ENCODE results near the gene LKAAEAR1. TPM values are rescaled to one million over a fixed set of nuclear protein-coding genes. Genes with fewer than 3 reads are reported as not detected.
A peak's percentile ranks its signal among the peaks of the same experiment; 100 is the strongest.

LKAAEAR1 gene
- total and polyA plus RNA-seq, 2 of the 13 experiments (the other 11 are each of a cell fraction or from before 2014, with no cell fraction given) = not detected

DNA sequence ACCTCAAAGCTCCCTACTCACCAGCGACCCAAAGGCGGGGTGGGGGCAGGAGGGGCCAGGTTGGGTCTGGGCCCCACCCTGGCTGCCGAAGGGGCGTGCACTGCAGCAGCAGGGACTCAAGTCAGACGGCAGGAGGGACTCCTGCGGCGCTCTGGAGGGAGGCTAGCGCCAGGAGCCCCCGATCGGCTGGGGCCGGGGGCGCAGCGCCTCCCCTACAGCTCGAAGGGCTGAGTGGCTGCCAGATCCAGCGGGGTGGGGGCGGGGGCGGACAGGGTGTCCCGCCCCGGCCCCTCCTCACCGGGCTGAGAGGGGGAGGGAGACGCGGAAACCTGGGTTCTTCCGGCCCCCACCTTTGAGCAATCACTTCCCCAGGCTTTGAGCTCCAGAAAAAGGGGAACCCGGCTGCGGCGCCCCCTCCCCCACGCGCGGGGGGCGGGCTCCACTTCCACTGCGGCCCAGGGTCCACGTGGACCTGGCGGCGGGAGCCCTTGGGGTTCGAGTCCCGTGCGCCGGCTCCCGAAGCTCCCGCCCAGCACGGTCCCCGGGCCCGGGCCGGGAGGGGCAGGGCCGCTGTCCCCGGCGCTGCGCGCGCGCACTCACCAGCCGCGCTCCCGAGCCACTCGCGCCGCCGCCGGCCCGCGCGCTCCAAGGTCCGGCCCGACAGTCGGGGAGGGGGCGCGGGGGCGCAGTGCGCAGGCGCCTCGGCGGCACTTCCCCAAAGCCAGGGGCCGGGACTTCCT lies 4.8 kb downstream of the LKAAEAR1 start, which contains the start of gene RGS19 (continued):
- TF ChIP-seq, protein P1, sequence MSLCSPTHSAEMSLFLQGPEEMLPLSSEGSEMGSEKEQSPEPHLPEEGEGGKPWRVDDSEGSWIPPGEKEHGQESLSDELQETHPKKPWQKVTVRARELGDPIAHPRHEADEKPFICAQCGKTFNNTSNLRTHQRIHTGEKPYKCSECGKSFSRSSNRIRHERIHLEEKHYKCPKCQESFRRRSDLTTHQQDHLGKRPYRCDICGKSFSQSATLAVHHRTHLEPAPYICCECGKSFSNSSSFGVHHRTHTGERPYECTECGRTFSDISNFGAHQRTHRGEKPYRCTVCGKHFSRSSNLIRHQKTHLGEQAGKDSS (CRISPR knock-in tag; IDR thresholded peaks at IDR 0.05; ENCODE audit: borderline replicate concordance, low read depth) = peak; percentile 31; the same call in 1 of the 2 replicates
- TF ChIP-seq ZNF780A (CRISPR knock-in tag; IDR thresholded peaks at IDR 0.05) (no peak), RFX5 (IDR thresholded peaks at IDR 0.05; ENCODE audit: low read depth, low read length) (no peak), HNRNPUL1 (IDR thresholded peaks at IDR 0.05; ENCODE audit: low read depth, low read length) (no peak), ZNF737 (CRISPR knock-in tag; IDR thresholded peaks at IDR 0.05; ENCODE audit: borderline replicate concordance) (no peak), ZNF614 (CRISPR knock-in tag; IDR thresholded peaks at IDR 0.05; ENCODE audit: borderline replicate concordance) (no peak), MAF1 (CRISPR knock-in tag; IDR thresholded peaks at IDR 0.05; ENCODE audit: borderline replicate concordance) (no peak; the same call in 1 of the 2 replicates), ZNF441 (CRISPR knock-in tag; IDR thresholded peaks at IDR 0.05; ENCODE audit: borderline replicate concordance) (peak; percentile 28; the same call in 1 of the 2 replicates), ZFP37 (CRISPR knock-in tag; IDR thresholded peaks at IDR 0.05; ENCODE audit: borderline replicate concordance) (no peak; the same call in 1 of the 2 replicates), XRCC5 (optimal IDR thresholded peaks at IDR 0.05; ENCODE audit: low read length) (no peak), DNMT3B (CRISPR knock-in tag; conservative IDR thresholded peaks at IDR 0.05) (no peak), NFE2 (CRISPR knock-in tag; IDR thresholded peaks at IDR 0.05) (no peak), ZEB1 (IDR thresholded peaks at IDR 0.05; ENCODE audit: insufficient replicate concordance, low read depth) (no peak), SNRNP70 (IDR thresholded peaks at IDR 0.05; ENCODE audit: low read depth, low read length) (no peak), EHMT2 (IDR thresholded peaks at IDR 0.05; ENCODE audit: borderline replicate concordance, low read depth, low read length) (no peak)
- TF ChIP-seq, protein P2, sequence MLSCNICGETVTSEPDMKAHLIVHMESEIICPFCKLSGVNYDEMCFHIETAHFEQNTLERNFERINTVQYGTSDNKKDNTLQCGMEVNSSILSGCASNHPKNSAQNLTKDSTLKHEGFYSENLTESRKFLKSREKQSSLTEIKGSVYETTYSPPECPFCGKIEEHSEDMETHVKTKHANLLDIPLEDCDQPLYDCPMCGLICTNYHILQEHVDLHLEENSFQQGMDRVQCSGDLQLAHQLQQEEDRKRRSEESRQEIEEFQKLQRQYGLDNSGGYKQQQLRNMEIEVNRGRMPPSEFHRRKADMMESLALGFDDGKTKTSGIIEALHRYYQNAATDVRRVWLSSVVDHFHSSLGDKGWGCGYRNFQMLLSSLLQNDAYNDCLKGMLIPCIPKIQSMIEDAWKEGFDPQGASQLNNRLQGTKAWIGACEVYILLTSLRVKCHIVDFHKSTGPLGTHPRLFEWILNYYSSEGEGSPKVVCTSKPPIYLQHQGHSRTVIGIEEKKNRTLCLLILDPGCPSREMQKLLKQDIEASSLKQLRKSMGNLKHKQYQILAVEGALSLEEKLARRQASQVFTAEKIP (CRISPR knock-in tag; IDR thresholded peaks at IDR 0.05; ENCODE audit: borderline replicate concordance) = no peak
- TF ChIP-seq, protein P3, sequence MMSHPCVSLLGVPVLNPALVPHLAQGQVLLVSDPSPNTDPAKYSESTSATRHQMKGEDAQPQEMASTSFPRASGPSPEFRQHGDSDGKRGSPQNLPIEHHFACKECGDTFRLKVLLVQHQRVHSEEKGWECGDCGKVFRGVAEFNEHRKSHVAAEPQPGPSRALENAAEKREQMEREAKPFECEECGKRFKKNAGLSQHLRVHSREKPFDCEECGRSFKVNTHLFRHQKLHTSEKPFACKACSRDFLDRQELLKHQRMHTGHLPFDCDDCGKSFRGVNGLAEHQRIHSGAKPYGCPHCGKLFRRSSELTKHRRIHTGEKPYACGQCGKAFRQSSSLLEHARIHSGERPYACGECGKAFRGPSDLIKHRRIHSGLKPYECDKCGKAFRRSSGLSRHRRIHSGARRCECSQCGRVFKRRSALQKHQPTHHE (CRISPR knock-in tag; IDR thresholded peaks at IDR 0.05; ENCODE audit: borderline replicate concordance) = no peak
- TF ChIP-seq, protein P4, sequence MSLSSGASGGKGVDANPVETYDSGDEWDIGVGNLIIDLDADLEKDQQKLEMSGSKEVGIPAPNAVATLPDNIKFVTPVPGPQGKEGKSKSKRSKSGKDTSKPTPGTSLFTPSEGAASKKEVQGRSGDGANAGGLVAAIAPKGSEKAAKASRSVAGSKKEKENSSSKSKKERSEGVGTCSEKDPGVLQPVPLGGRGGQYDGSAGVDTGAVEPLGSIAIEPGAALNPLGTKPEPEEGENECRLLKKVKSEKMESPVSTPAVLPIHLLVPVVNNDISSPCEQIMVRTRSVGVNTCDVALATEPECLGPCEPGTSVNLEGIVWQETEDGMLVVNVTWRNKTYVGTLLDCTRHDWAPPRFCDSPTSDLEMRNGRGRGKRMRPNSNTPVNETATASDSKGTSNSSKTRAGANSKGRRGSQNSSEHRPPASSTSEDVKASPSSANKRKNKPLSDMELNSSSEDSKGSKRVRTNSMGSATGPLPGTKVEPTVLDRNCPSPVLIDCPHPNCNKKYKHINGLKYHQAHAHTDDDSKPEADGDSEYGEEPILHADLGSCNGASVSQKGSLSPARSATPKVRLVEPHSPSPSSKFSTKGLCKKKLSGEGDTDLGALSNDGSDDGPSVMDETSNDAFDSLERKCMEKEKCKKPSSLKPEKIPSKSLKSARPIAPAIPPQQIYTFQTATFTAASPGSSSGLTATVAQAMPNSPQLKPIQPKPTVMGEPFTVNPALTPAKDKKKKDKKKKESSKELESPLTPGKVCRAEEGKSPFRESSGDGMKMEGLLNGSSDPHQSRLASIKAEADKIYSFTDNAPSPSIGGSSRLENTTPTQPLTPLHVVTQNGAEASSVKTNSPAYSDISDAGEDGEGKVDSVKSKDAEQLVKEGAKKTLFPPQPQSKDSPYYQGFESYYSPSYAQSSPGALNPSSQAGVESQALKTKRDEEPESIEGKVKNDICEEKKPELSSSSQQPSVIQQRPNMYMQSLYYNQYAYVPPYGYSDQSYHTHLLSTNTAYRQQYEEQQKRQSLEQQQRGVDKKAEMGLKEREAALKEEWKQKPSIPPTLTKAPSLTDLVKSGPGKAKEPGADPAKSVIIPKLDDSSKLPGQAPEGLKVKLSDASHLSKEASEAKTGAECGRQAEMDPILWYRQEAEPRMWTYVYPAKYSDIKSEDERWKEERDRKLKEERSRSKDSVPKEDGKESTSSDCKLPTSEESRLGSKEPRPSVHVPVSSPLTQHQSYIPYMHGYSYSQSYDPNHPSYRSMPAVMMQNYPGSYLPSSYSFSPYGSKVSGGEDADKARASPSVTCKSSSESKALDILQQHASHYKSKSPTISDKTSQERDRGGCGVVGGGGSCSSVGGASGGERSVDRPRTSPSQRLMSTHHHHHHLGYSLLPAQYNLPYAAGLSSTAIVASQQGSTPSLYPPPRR (CRISPR knock-in tag; IDR thresholded peaks at IDR 0.05; ENCODE audit: borderline replicate concordance) = no peak
- TF ChIP-seq, protein P5, sequence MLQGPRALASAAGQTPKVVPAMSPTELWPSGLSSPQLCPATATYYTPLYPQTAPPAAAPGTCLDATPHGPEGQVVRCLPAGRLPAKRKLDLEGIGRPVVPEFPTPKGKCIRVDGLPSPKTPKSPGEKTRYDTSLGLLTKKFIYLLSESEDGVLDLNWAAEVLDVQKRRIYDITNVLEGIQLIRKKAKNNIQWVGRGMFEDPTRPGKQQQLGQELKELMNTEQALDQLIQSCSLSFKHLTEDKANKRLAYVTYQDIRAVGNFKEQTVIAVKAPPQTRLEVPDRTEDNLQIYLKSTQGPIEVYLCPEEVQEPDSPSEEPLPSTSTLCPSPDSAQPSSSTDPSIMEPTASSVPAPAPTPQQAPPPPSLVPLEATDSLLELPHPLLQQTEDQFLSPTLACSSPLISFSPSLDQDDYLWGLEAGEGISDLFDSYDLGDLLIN (CRISPR knock-in tag; IDR thresholded peaks at IDR 0.05; ENCODE audit: borderline replicate concordance) = no peak

Data from HepG2 (cell line).